ENCODE data around the gene CTNNA1. TPM values are rescaled to one million over a fixed set of nuclear protein-coding genes. Genes with fewer than 3 reads are reported as not detected.

Gene CTNNA1
- total RNA-seq, 6 experiments from 2014 or later, result 101 to 192 (median 123) TPM

DNA sequence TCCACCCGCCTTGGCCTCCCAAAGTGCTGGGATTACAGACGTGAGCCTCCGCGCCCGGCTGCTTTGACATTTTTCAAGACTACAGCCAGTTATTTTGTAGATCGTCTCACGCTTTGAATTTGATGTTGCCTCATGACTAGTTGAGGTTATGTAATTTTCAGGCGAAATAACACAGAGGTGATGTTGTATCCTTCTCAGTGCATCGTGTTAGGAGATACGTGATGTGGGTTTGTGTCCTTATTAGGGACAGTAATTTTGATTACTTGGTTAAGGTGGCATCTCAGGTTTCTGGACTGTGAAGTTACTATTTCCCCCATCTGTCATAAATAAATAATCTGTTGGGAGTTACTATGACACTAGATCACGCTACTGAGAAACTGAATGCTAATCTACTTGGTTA, 25.0 kb downstream of the CTNNA1 start:
- no peak for TF ChIP-seq POLR2A (IDR thresholded peaks at IDR 0.05)
- no peak for TF ChIP-seq CTCF (IDR thresholded peaks at IDR 0.05)
- WGBS (ENCODE audit: insufficient coverage, low coverage, low lambda C conversion rate, missing lambda C conversion rate), result 100% methylated on average over 6 of the region's 11 CpGs
- Histone ChIP-seq H3K36me3 (peaks cover 0 to 14% (median 3%) of the 10 kb centered on the region in 4 donors), H3K27me3 (no peaks in the 10 kb centered on the region), H3K27ac (no peak overlapping the region), H3K4me1 (peaks cover 0 to 6% (median 0%) of the 10 kb centered on the region in 4 donors), H3K4me3 (no peak overlapping the region), H3K9me3 (no peaks in the 10 kb centered on the region)
- intact Hi-C loops (cut with DNase I), result no loop called here
- no peak for DNase-seq
- ATAC-seq, result no peak

GRCh38 chr5:138783976-138784375, 30.8 kb downstream of the CTNNA1 start:
- no peak for TF ChIP-seq POLR2A (IDR thresholded peaks at IDR 0.05)
- TF ChIP-seq CTCF (IDR thresholded peaks at IDR 0.05), result no peak
- H3K36me3 ChIP-seq, result peaks cover 0 to 31% (median 6%) of the 10 kb centered on the region in 4 donors
- no peak overlapping the region for H3K27ac ChIP-seq
- ATAC-seq, result no peak
- 87% methylated on average over 7 of the region's 7 CpGs for WGBS (ENCODE audit: insufficient coverage, low coverage, low lambda C conversion rate, missing lambda C conversion rate)
- H3K4me1 ChIP-seq, result peaks cover 0 to 6% (median 0%) of the 10 kb centered on the region in 4 donors
- DNase-seq, result no peak
- no peak overlapping the region for H3K4me3 ChIP-seq
- H3K9me3 ChIP-seq, result no peaks in the 10 kb centered on the region
- no peaks in the 10 kb centered on the region for H3K27me3 ChIP-seq
- intact Hi-C loops (cut with DNase I), result no loop called here

- WGBS (ENCODE audit: insufficient coverage, low coverage, low lambda C conversion rate, missing lambda C conversion rate), result 100% methylated on average over 1 of the region's 1 CpG
- H3K27ac ChIP-seq, result no peak overlapping the region
- intact Hi-C loops (cut with DNase I), result no loop called here
These were observed 31.4 kb downstream of the CTNNA1 start for GRCh38 chr5:138784590-138784989.

DNA sequence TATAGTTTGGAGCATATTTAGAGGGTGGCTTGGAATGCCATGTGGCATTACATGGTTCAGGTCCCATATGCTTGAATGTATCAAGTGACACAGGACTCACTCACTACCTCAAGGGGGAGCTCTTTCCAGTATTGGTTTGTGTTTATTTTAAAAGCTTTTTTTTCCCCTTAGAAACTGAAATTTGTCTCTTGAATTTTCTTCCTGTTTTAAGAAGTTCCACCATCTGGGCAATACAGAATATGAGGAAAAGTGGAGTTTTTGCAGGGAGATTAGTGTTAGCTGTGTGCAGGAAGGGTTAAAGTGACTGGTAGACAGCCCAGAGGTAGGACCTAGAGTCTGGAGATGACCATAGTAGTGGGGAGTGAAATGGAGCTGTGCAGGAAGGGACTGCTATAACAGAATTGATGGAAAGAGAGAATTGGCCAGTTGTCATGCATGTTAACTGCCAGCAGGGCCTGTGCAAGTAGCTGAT, 36.6 kb downstream of the CTNNA1 start:
- intact Hi-C loops (cut with DNase I), result no loop called here
- ATAC-seq (peak; percentile 42 to 69 (median 60)), DNase-seq (no peak)
- H3K9me3 ChIP-seq, result no peaks in the 10 kb centered on the region
- no peak overlapping the region for H3K27ac ChIP-seq
- peaks cover 0 to 8% (median 0%) of the 10 kb centered on the region in 4 donors for H3K36me3 ChIP-seq
- TF ChIP-seq POLR2A (IDR thresholded peaks at IDR 0.05), result no peak
- peak in 3 of 4 donors; percentile 42 to 60 (median 48) for TF ChIP-seq CTCF (IDR thresholded peaks at IDR 0.05)
- H3K27me3 ChIP-seq, result no peaks in the 10 kb centered on the region
- peaks cover 0 to 5% (median 0%) of the 10 kb centered on the region in 4 donors for H3K4me1 ChIP-seq
- H3K4me3 ChIP-seq, result no peak overlapping the region

More at GRCh38 chr5:138784590-138784989, 31.4 kb downstream of the CTNNA1 start:
- Histone ChIP-seq H3K4me3 (no peak overlapping the region), H3K4me1 (peaks cover 0 to 3% (median 0%) of the 10 kb centered on the region in 4 donors), H3K27me3 (no peaks in the 10 kb centered on the region), H3K9me3 (no peaks in the 10 kb centered on the region), H3K36me3 (peaks cover 0 to 31% (median 6%) of the 10 kb centered on the region in 4 donors)
- ATAC-seq (no peak), DNase-seq (no peak)
- TF ChIP-seq POLR2A (IDR thresholded peaks at IDR 0.05), result no peak
- TF ChIP-seq CTCF (IDR thresholded peaks at IDR 0.05), result no peak

GRCh38 chr5:138790684-138791083, 37.5 kb downstream of the CTNNA1 start:
- 57% methylated on average over 1 of the region's 1 CpG for WGBS (ENCODE audit: insufficient coverage, low coverage, low lambda C conversion rate, missing lambda C conversion rate)
- peaks cover 0 to 5% (median 0%) of the 10 kb centered on the region in 4 donors for H3K4me1 ChIP-seq
- ATAC-seq (no peak), DNase-seq (no peak)
- no peaks in the 10 kb centered on the region for H3K9me3 ChIP-seq
- intact Hi-C loops (cut with DNase I), result no loop called here
- H3K27ac ChIP-seq, result no peak overlapping the region
- peaks cover 0 to 8% (median 0%) of the 10 kb centered on the region in 4 donors for H3K36me3 ChIP-seq
- H3K27me3 ChIP-seq, result no peaks in the 10 kb centered on the region
- H3K4me3 ChIP-seq, result no peak overlapping the region
- no peak for TF ChIP-seq CTCF (IDR thresholded peaks at IDR 0.05)
- no peak for TF ChIP-seq POLR2A (IDR thresholded peaks at IDR 0.05)

All from right lobe of liver (tissue), 6 donors.